Gastrocnemius medialis (tissue), 4 donors: ENCODE results near the gene STARD13.

Source experiments
- CTCF ChIP-seq, 5 experiments: fragments of 450-650 bp in 3 of 5; fragments of 200-600 bp in 2 of 5; sonication (generic) in 2 of 5; IDR thresholded peaks in 4 of 5; conservative IDR thresholded peaks in 1 of 5; 1 replicate in 4 of 5; 2 replicates in 1 of 5; pipeline ENCODE4 v1.5.1; 2016 to 2019; ENCODE audit warnings: antibody characterized with exemption in 5 of 5, mild to moderate bottlenecking in 3 of 5, moderate library complexity in 3 of 5
- POLR2A ChIP-seq, 2 donors: fragments of 450-650 bp; IDR thresholded peaks; one replicate each; pipeline ENCODE4 v1.6.1; 2017; ENCODE audit warnings: antibody characterized with exemption in 2 of 2, mild to moderate bottlenecking in 2 of 2, moderate library complexity in 2 of 2

GRCh38 chr13:33144358-33144784 lies 141.2 kb downstream of the STARD13 start:
- no peak for TF ChIP-seq CTCF (IDR thresholded peaks at IDR 0.05 in 4 of 5, conservative IDR thresholded peaks at IDR 0.05 in 1 of 5)
- TF ChIP-seq POLR2A (IDR thresholded peaks at IDR 0.05), result no peak
